NB4 (cell line): Measurements from ENCODE around the gene SFI1.

ENCODE experiments used
- CTCF ChIP-seq: IDR thresholded peaks from one replicate; pipeline ENCODE4 v1.5.1; 2012; ENCODE audit warnings: low read depth, low read length
- MAX ChIP-seq: IDR thresholded peaks from 2 replicates; pipeline ENCODE4 v1.6.1; 2011; ENCODE audit warnings: low read depth, low read length
- MYC ChIP-seq: IDR thresholded peaks from 2 replicates; pipeline ENCODE4 v1.6.1; 2011; ENCODE audit warnings: low read depth, low read length
- POLR2A ChIP-seq: IDR thresholded peaks from 2 replicates; pipeline ENCODE4 v1.6.1; 2011; ENCODE audit warnings: mild to moderate bottlenecking; ENCODE audit not compliant: insufficient read length; ENCODE audit errors: extremely low read depth

DNA sequence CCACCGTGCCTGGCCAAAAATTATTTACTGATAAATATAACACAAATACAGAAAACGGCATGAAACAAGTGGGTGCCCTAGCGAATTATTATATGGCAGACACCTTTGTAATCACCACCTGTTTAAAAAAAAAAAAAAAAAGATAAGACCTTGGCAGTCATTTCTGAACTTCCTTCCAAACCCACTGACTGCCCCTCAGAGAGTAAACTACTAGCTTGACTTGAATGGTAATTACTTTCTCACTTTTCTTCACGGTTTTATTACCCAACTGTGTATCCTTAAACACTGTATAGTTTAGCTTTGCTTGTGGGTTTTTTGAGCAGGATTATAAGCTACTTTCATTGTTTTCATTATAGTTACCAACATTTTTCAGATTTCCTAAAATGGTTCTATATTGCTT lies 23.7 kb downstream of the SFI1 start:
- TF ChIP-seq CTCF = no peak
- TF ChIP-seq MAX = no peak
- no peak for TF ChIP-seq POLR2A
- TF ChIP-seq MYC = no peak
